Ovary (tissue), 3 donors: ENCODE results near the gene PTPRN.

ENCODE experiments used
- EP300 ChIP-seq: sonication (generic); formaldehyde crosslinking; IDR thresholded peaks from one replicate; pipeline ENCODE4 v1.6.1; 2017; ENCODE audit warnings: antibody characterized with exemption
- POLR2A ChIP-seq: fragments of 450-650 bp; IDR thresholded peaks from one replicate; pipeline ENCODE4 v1.6.1; 2017; ENCODE audit warnings: antibody characterized with exemption, mild to moderate bottlenecking, moderate library complexity
- TF ChIP-seq, protein P1 (sequence below), 3 donors: fragments of 450-650 bp in 2 of 3; fragments of 200-600 bp in 1 of 3; IDR thresholded peaks; one replicate each; pipeline versions ENCODE4 v1.5.1 to v1.8.0; 2016 to 2022; ENCODE audit warnings: antibody characterized with exemption in 3 of 3, mild to moderate bottlenecking in 1 of 3
- donor health status: DM: no; HTN: no; CAD: no.

GRCh38 chr2:219287580-219288265 is 21.5 kb downstream of the PTPRN start:
- TF ChIP-seq POLR2A, result no peak
- TF ChIP-seq, protein P1, sequence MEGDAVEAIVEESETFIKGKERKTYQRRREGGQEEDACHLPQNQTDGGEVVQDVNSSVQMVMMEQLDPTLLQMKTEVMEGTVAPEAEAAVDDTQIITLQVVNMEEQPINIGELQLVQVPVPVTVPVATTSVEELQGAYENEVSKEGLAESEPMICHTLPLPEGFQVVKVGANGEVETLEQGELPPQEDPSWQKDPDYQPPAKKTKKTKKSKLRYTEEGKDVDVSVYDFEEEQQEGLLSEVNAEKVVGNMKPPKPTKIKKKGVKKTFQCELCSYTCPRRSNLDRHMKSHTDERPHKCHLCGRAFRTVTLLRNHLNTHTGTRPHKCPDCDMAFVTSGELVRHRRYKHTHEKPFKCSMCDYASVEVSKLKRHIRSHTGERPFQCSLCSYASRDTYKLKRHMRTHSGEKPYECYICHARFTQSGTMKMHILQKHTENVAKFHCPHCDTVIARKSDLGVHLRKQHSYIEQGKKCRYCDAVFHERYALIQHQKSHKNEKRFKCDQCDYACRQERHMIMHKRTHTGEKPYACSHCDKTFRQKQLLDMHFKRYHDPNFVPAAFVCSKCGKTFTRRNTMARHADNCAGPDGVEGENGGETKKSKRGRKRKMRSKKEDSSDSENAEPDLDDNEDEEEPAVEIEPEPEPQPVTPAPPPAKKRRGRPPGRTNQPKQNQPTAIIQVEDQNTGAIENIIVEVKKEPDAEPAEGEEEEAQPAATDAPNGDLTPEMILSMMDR (IDR thresholded peaks at IDR 0.05), result no peak
- TF ChIP-seq EP300, result no peak
